A673 (cell line): ENCODE data around the gene TC2N. TPM values are rescaled to one million over a fixed set of nuclear protein-coding genes. Genes with fewer than 3 reads are reported as not detected.

Experiments
- BruUV-seq: library from RNA; stranded (reverse); fragments of 400-500 nt; replicated peaks from 2 replicates; lab custom pipeline; 2021; lab: Mats Ljungman, UMichigan
- CTCF ChIA-PET: fragments of 300-600 bp; sonication (Branson Sonifier 250); formaldehyde crosslinking; loops from one replicate; lab custom pipeline; 2022; ENCODE audit warnings: antibody characterized with exemption; lab: Charles Lee
- POLR2A ChIA-PET: fragments of 300-600 bp; sonication (Branson Sonifier 250); formaldehyde crosslinking; loops from one replicate; lab custom pipeline; 2022; ENCODE audit warnings: antibody characterized with exemption; ENCODE audit not compliant: low non-redundant PET; lab: Charles Lee
- DNase-seq: peaks from one replicate; pipeline ENCODE4 v3.0.0-alpha.2; 2015; ENCODE audit warnings: low spot score
- H3K27ac ChIP-seq: fragments of 200-600 bp; sonication (generic); 2 replicates; pipeline ENCODE4 v1.5.1; 2016; ENCODE audit warnings: mixed run types, low read depth, mild to moderate bottlenecking, mixed read lengths, antibody characterized with exemption, low read length; ENCODE audit not compliant: poor library complexity, severe bottlenecking
- H3K27me3 ChIP-seq: fragments of 200-600 bp; sonication (generic); replicated peaks from 2 replicates; pipeline ENCODE4 v1.6.1; 2017; ENCODE audit warnings: mixed run types, low read depth, mild to moderate bottlenecking, mixed read lengths, antibody characterized with exemption, low read length; ENCODE audit not compliant: insufficient read depth, poor library complexity
- H3K36me3 ChIP-seq: fragments of 200-600 bp; sonication (generic); 2 replicates; pipeline ENCODE4 v1.6.1; 2016; ENCODE audit warnings: mixed run types, mild to moderate bottlenecking, mixed read lengths, antibody characterized with exemption, low read length; ENCODE audit not compliant: insufficient read depth, poor library complexity, severe bottlenecking
- H3K4me1 ChIP-seq: fragments of 200-600 bp; sonication (generic); 2 replicates; pipeline ENCODE4 v1.6.1; 2017; ENCODE audit warnings: mixed run types, mild to moderate bottlenecking, mixed read lengths, antibody characterized with exemption, low read length; ENCODE audit not compliant: insufficient read depth, poor library complexity, severe bottlenecking
- H3K4me3 ChIP-seq: fragments of 200-600 bp; sonication (generic); 2 replicates; pipeline ENCODE4 v1.5.1; 2016; ENCODE audit warnings: low read depth, mixed run types, mild to moderate bottlenecking, mixed read lengths, low read length; ENCODE audit not compliant: poor library complexity, severe bottlenecking
- H3K9me3 ChIP-seq: fragments of 200-600 bp; sonication (generic); 2 replicates; pipeline ENCODE4 v1.6.1; 2016; ENCODE audit warnings: mixed run types, low read depth, mild to moderate bottlenecking, mixed read lengths, antibody characterized with exemption, low read length; ENCODE audit not compliant: poor library complexity, severe bottlenecking
- CTCF ChIP-seq: fragments of 300-800, 200-600 bp; sonication (generic); conservative IDR thresholded peaks from 2 replicates; pipeline ENCODE4 v1.5.1; 2017; ENCODE audit warnings: low read depth, mild to moderate bottlenecking, antibody characterized with exemption, low read length, moderate library complexity, mixed read lengths
- EZH2 ChIP-seq: fragments of 200-600 bp; sonication (generic); IDR thresholded peaks from 2 replicates; pipeline ENCODE4 v1.6.1; 2017; ENCODE audit warnings: borderline replicate concordance, low read depth, mild to moderate bottlenecking, mixed read lengths, antibody characterized with exemption, low read length; ENCODE audit not compliant: poor library complexity, severe bottlenecking
- intact Hi-C: fragments of 100-400 bp; cut with micrococcal nuclease; formaldehyde crosslinking; loops from one replicate; pipeline ENCODE4 v1.10.0; 2022; ENCODE audit not compliant: unreplicated experiment
- total RNA-seq: library from RNA; stranded (reverse); gene quantifications from 2 replicates; pipeline ENCODE4 v1.2.3, GENCODE V29; 2021

The TC2N gene
- total RNA-seq, 1 experiment from 2014 or later = 0.45 TPM

- Histone ChIP-seq H3K36me3 (no peaks in the 10 kb centered on the region), H3K27ac (no peak overlapping the region), H3K9me3 (no peaks in the 10 kb centered on the region), H3K27me3 (peaks cover 15% of the 10 kb centered on the region), H3K4me1 (no peaks in the 10 kb centered on the region), H3K4me3 (no peak overlapping the region)
- ChIA-PET POLR2A (no interaction called here), CTCF (no interaction called here)
- DNase-seq = no peak
- TF ChIP-seq CTCF (no peak), EZH2 (no peak)
- no TSS peak for BruUV-seq
- intact Hi-C loops = no loop called here
These were observed 129.7 kb downstream of the TC2N start for GRCh38 chr14:91737619-91738018.

GRCh38 chr14:91732859-91733477 is 134.4 kb downstream of the TC2N start:
- Histone ChIP-seq H3K9me3 (no peaks in the 10 kb centered on the region), H3K27ac (no peak overlapping the region), H3K4me3 (no peak overlapping the region), H3K27me3 (peaks cover 19% of the 10 kb centered on the region), H3K36me3 (no peaks in the 10 kb centered on the region), H3K4me1 (no peaks in the 10 kb centered on the region)
- BruUV-seq = no TSS peak
- CTCF ChIA-PET = no interaction called here
- TF ChIP-seq CTCF = no peak
- no peak for TF ChIP-seq EZH2
- POLR2A ChIA-PET = no interaction called here
- no peak for DNase-seq
- intact Hi-C loops = no loop called here

- peaks cover 19% of the 10 kb centered on the region for H3K27me3 ChIP-seq
- intact Hi-C loops = no loop called here
- H3K4me3 ChIP-seq = no peak overlapping the region
- ChIA-PET CTCF (no interaction called here), POLR2A (no interaction called here)
- H3K9me3 ChIP-seq = no peaks in the 10 kb centered on the region
- BruUV-seq = no TSS peak
- no peak for DNase-seq
- TF ChIP-seq EZH2 = no peak
- no peak for TF ChIP-seq CTCF
- no peak overlapping the region for H3K27ac ChIP-seq
- H3K4me1 ChIP-seq = no peaks in the 10 kb centered on the region
- no peaks in the 10 kb centered on the region for H3K36me3 ChIP-seq
These were observed 134.9 kb downstream of the TC2N start for GRCh38 chr14:91732439-91732838.
